HepG2 (cell line): ENCODE data around the gene PDE9A. TPM values are rescaled to one million over a fixed set of nuclear protein-coding genes. Genes with fewer than 3 reads are reported as not detected.

Experiments used
- ELF3 ChIP-seq: IDR thresholded peaks from 2 replicates; pipeline ENCODE4 v1.6.1; 2016; ENCODE audit warnings: missing genetic modification reagents, missing compliant biosample characterization
- EP300 ChIP-seq, 3 experiments: sonication (generic) in 1 of 3; formaldehyde crosslinking in 1 of 3; IDR thresholded peaks; 2 replicates each; pipeline versions ENCODE4 v1.5.1 to v1.6.1; 2011 to 2020; ENCODE audit warnings: low read depth in 2 of 3, low read length in 2 of 3, borderline replicate concordance in 1 of 3, improper control_type of control experiment in 1 of 3, mild to moderate bottlenecking in 1 of 3, missing genetic modification reagents in 1 of 3, moderate library complexity in 1 of 3
- ERF ChIP-seq: IDR thresholded peaks from 2 replicates; pipeline ENCODE4 v1.6.1; 2018; ENCODE audit warnings: missing biosample characterization, missing genetic modification reagents
- FOSL2 ChIP-seq: sonication (generic); formaldehyde crosslinking; IDR thresholded peaks from 2 replicates; pipeline ENCODE4 v1.4.0; 2020; ENCODE audit warnings: missing genetic modification reagents
- FOXK1 ChIP-seq: sonication (generic); formaldehyde crosslinking; IDR thresholded peaks from 2 replicates; pipeline ENCODE4 v1.4.0; 2020; ENCODE audit warnings: low read depth, missing genetic modification reagents, borderline replicate concordance
- GATA4 ChIP-seq: sonication (generic); IDR thresholded peaks from 2 replicates; pipeline ENCODE4 v1.6.1; 2016; ENCODE audit warnings: antibody characterized with exemption, low read depth, borderline replicate concordance
- PITX1 ChIP-seq: sonication (generic); formaldehyde crosslinking; IDR thresholded peaks from 2 replicates; pipeline ENCODE4 v1.5.1; 2020; ENCODE audit warnings: mild to moderate bottlenecking, missing genetic modification reagents
- SMAD1 ChIP-seq: sonication (generic); formaldehyde crosslinking; IDR thresholded peaks from 2 replicates; pipeline ENCODE4 v1.4.0; 2020; ENCODE audit warnings: missing genetic modification reagents, low read depth, mild to moderate bottlenecking, borderline replicate concordance
- XRCC5 ChIP-seq: fragments of 200-400 bp; formaldehyde crosslinking; optimal IDR thresholded peaks from 2 replicates; pipeline ENCODE3; 2017; ENCODE audit warnings: mild to moderate bottlenecking, low read length
- ZNF614 ChIP-seq: IDR thresholded peaks from 2 replicates; pipeline ENCODE4 v1.6.1; 2018; ENCODE audit warnings: missing biosample characterization, missing genetic modification reagents, inconsistent platforms, borderline replicate concordance
- polyA plus RNA-seq, 8 experiments: library from polyadenylated mRNA; depleted of rRNA in 3 of 8; stranded (reverse) in 7 of 8; unstranded in 1 of 8; fragments of >200 nt; fragmentation: Illumina TruSeq in 4 of 8; extraction: Trizol in 4 of 8; gene quantifications; 2 replicates each; pipeline versions ENCODE4 v1.2.1 to v1.2.3, GENCODE V29; 2011 to 2016; ENCODE audit warnings: low read depth in 4 of 8, missing spikeins in 1 of 8, mixed read lengths in 1 of 8; ENCODE audit not compliant: insufficient read depth in 1 of 8
- total RNA-seq, 5 experiments: library from RNA; depleted of rRNA; stranded (reverse); fragments of >200 nt; fragmentation: Illumina TruSeq; extraction: Trizol; gene quantifications; 2 replicates each; pipeline ENCODE4 v1.2.3, GENCODE V29; 2016; ENCODE audit warnings: low read depth in 1 of 5
- TF ChIP-seq, protein P1 (sequence below): sonication (generic); formaldehyde crosslinking; IDR thresholded peaks from 2 replicates; pipeline ENCODE4 v1.5.0; 2020; ENCODE audit warnings: mild to moderate bottlenecking, missing genetic modification reagents, borderline replicate concordance
- TF ChIP-seq, protein P2 (sequence below): sonication (generic); formaldehyde crosslinking; IDR thresholded peaks from 2 replicates; pipeline ENCODE4 v1.9.0; 2021; ENCODE audit warnings: mild to moderate bottlenecking, missing genetic modification reagents
- TF ChIP-seq, protein P3 (sequence below): sonication (generic); formaldehyde crosslinking; IDR thresholded peaks from 2 replicates; pipeline ENCODE4 v1.8.0; 2023; ENCODE audit warnings: mild to moderate bottlenecking, missing genetic modification reagents

PDE9A gene
- total and polyA plus RNA-seq, 2 of the 13 experiments (the other 11 are each of a cell fraction or from before 2014, with no cell fraction given), result 4.6 to 19.7 TPM

- TF ChIP-seq EP300 (IDR thresholded peaks at IDR 0.05; ENCODE audit: low read depth in 2 of 2, low read length in 2 of 2) (no peak), EP300 (CRISPR knock-in tag; IDR thresholded peaks at IDR 0.05; ENCODE audit: borderline replicate concordance) (0 out of 2 replicates have a peak, but pooled peaks have one; percentile 23), ELF3 (CRISPR knock-in tag) (peak; percentile 62), PITX1 (CRISPR knock-in tag) (peak; percentile 59; the same call in 1 of the 2 replicates), XRCC5 (peak; percentile 24), SMAD1 (no peak), GATA4 (no peak), ERF (CRISPR knock-in tag) (0 out of 2 replicates have a peak, but pooled peaks have one; percentile 40), FOSL2 (peak; percentile 26), FOXK1 (CRISPR knock-in tag) (no peak), ZNF614 (CRISPR knock-in tag) (peak; percentile 37; the same call in 1 of the 2 replicates)
- TF ChIP-seq, protein P1, sequence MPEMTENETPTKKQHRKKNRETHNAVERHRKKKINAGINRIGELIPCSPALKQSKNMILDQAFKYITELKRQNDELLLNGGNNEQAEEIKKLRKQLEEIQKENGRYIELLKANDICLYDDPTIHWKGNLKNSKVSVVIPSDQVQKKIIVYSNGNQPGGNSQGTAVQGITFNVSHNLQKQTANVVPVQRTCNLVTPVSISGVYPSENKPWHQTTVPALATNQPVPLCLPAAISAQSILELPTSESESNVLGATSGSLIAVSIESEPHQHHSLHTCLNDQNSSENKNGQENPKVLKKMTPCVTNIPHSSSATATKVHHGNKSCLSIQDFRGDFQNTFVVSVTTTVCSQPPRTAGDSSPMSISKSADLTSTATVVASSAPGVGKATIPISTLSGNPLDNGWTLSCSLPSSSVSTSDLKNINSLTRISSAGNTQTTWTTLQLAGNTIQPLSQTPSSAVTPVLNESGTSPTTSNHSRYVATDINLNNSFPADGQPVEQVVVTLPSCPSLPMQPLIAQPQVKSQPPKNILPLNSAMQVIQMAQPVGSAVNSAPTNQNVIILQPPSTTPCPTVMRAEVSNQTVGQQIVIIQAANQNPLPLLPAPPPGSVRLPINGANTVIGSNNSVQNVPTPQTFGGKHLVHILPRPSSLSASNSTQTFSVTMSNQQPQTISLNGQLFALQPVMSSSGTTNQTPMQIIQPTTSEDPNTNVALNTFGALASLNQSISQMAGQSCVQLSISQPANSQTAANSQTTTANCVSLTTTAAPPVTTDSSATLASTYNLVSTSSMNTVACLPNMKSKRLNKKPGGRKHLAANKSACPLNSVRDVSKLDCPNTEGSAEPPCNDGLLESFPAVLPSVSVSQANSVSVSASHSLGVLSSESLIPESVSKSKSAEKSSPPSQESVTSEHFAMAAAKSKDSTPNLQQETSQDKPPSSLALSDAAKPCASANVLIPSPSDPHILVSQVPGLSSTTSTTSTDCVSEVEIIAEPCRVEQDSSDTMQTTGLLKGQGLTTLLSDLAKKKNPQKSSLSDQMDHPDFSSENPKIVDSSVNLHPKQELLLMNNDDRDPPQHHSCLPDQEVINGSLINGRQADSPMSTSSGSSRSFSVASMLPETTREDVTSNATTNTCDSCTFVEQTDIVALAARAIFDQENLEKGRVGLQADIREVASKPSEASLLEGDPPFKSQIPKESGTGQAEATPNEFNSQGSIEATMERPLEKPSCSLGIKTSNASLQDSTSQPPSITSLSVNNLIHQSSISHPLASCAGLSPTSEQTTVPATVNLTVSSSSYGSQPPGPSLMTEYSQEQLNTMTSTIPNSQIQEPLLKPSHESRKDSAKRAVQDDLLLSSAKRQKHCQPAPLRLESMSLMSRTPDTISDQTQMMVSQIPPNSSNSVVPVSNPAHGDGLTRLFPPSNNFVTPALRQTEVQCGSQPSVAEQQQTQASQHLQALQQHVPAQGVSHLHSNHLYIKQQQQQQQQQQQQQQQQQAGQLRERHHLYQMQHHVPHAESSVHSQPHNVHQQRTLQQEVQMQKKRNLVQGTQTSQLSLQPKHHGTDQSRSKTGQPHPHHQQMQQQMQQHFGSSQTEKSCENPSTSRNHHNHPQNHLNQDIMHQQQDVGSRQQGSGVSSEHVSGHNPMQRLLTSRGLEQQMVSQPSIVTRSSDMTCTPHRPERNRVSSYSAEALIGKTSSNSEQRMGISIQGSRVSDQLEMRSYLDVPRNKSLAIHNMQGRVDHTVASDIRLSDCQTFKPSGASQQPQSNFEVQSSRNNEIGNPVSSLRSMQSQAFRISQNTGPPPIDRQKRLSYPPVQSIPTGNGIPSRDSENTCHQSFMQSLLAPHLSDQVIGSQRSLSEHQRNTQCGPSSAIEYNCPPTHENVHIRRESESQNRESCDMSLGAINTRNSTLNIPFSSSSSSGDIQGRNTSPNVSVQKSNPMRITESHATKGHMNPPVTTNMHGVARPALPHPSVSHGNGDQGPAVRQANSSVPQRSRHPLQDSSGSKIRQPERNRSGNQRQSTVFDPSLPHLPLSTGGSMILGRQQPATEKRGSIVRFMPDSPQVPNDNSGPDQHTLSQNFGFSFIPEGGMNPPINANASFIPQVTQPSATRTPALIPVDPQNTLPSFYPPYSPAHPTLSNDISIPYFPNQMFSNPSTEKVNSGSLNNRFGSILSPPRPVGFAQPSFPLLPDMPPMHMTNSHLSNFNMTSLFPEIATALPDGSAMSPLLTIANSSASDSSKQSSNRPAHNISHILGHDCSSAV (CRISPR knock-in tag), result no peak
- TF ChIP-seq, protein P2, sequence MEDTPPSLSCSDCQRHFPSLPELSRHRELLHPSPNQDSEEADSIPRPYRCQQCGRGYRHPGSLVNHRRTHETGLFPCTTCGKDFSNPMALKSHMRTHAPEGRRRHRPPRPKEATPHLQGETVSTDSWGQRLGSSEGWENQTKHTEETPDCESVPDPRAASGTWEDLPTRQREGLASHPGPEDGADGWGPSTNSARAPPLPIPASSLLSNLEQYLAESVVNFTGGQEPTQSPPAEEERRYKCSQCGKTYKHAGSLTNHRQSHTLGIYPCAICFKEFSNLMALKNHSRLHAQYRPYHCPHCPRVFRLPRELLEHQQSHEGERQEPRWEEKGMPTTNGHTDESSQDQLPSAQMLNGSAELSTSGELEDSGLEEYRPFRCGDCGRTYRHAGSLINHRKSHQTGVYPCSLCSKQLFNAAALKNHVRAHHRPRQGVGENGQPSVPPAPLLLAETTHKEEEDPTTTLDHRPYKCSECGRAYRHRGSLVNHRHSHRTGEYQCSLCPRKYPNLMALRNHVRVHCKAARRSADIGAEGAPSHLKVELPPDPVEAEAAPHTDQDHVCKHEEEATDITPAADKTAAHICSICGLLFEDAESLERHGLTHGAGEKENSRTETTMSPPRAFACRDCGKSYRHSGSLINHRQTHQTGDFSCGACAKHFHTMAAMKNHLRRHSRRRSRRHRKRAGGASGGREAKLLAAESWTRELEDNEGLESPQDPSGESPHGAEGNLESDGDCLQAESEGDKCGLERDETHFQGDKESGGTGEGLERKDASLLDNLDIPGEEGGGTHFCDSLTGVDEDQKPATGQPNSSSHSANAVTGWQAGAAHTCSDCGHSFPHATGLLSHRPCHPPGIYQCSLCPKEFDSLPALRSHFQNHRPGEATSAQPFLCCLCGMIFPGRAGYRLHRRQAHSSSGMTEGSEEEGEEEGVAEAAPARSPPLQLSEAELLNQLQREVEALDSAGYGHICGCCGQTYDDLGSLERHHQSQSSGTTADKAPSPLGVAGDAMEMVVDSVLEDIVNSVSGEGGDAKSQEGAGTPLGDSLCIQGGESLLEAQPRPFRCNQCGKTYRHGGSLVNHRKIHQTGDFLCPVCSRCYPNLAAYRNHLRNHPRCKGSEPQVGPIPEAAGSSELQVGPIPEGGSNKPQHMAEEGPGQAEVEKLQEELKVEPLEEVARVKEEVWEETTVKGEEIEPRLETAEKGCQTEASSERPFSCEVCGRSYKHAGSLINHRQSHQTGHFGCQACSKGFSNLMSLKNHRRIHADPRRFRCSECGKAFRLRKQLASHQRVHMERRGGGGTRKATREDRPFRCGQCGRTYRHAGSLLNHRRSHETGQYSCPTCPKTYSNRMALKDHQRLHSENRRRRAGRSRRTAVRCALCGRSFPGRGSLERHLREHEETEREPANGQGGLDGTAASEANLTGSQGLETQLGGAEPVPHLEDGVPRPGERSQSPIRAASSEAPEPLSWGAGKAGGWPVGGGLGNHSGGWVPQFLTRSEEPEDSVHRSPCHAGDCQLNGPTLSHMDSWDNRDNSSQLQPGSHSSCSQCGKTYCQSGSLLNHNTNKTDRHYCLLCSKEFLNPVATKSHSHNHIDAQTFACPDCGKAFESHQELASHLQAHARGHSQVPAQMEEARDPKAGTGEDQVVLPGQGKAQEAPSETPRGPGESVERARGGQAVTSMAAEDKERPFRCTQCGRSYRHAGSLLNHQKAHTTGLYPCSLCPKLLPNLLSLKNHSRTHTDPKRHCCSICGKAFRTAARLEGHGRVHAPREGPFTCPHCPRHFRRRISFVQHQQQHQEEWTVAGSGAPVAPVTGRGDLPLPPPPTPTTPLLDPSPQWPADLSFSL, result peak; percentile 100
- TF ChIP-seq, protein P3, sequence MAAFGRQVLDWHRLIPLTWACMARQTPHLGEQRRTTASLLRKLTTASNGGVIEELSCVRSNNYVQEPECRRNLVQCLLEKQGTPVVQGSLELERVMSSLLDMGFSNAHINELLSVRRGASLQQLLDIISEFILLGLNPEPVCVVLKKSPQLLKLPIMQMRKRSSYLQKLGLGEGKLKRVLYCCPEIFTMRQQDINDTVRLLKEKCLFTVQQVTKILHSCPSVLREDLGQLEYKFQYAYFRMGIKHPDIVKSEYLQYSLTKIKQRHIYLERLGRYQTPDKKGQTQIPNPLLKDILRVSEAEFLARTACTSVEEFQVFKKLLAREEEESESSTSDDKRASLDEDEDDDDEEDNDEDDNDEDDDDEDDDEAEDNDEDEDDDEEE, result peak; percentile 42; the same call in 1 of the 2 replicates
Measured at GRCh38 chr21:42614811-42615351, 38.5 kb upstream of the PDE9A start (continued).
